Panc1 (cell line): ENCODE measurements around the gene GNG4. TPM values are rescaled to one million over a fixed set of nuclear protein-coding genes. Genes with fewer than 3 reads are reported as not detected.
A peak's percentile ranks its signal among the peaks of the same experiment; 100 is the strongest.

Experiments used
- ATAC-seq: fragments of 200-7000 bp; cut with Tn5 transposase; 2 replicates; pipeline ENCODE4 v1.9.1; 2020; ENCODE audit warnings: mild to moderate bottlenecking, moderate library complexity
- BruUV-seq: library from RNA; stranded (reverse); fragments of 400-500 nt; replicated peaks from 2 replicates; lab custom pipeline; 2021; lab: Mats Ljungman, UMichigan
- CTCF ChIA-PET: fragments of 300-600 bp; sonication (Branson Sonifier 250); formaldehyde crosslinking; loops from one replicate; lab custom pipeline; 2022; ENCODE audit warnings: antibody characterized with exemption; lab: Charles Lee
- POLR2A ChIA-PET: fragments of 300-600 bp; sonication (Branson Sonifier 250); formaldehyde crosslinking; loops from one replicate; lab custom pipeline; 2022; ENCODE audit warnings: antibody characterized with exemption; lab: Charles Lee
- DNase-seq: peaks from one replicate; pipeline ENCODE4 v3.0.0-alpha.2; 2010; ENCODE audit warnings: low read depth, low spot score
- H3K27ac ChIP-seq: 2 replicates; pipeline ENCODE4 v1.5.1; 2011; ENCODE audit warnings: mild to moderate bottlenecking, low read length, inconsistent platforms
- H3K27me3 ChIP-seq: fragments of 200-500 bp; sonication (Bioruptor generic); 2 replicates; pipeline ENCODE4 v1.6.0; 2014; ENCODE audit warnings: low read length, inconsistent platforms; ENCODE audit not compliant: control insufficient read depth, insufficient read depth
- H3K36me3 ChIP-seq: fragments of 200-500 bp; sonication (Bioruptor generic); 2 replicates; pipeline ENCODE4 v1.5.1; 2014; ENCODE audit warnings: inconsistent platforms, mild to moderate bottlenecking, low read length, moderate library complexity; ENCODE audit not compliant: control insufficient read depth, insufficient read depth
- H3K4me1 ChIP-seq: 2 replicates; pipeline ENCODE4 v1.5.1; 2011; ENCODE audit warnings: inconsistent platforms, mild to moderate bottlenecking, low read length, moderate library complexity; ENCODE audit not compliant: control insufficient read depth, insufficient read depth
- H3K4me3 ChIP-seq, 2 experiments: 2 replicates each; pipeline ENCODE4 v1.5.1; 2011 to 2012; ENCODE audit warnings: low read depth in 2 of 2, low read length in 2 of 2, mild to moderate bottlenecking in 2 of 2, inconsistent platforms in 1 of 2, moderate library complexity in 1 of 2
- H3K9me3 ChIP-seq: fragments of 200-500 bp; sonication (Bioruptor generic); 2 replicates; pipeline ENCODE4 v1.5.1; 2014; ENCODE audit warnings: low read depth, mild to moderate bottlenecking, inconsistent platforms, low read length, moderate library complexity; ENCODE audit not compliant: control insufficient read depth, insufficient read depth
- POLR2AphosphoS5 ChIP-seq: IDR thresholded peaks from 2 replicates; pipeline ENCODE4 v1.6.1; 2012; ENCODE audit warnings: mild to moderate bottlenecking, low read depth, low read length, moderate library complexity
- SIN3A ChIP-seq: IDR thresholded peaks from 2 replicates; pipeline ENCODE4 v1.6.1; 2012; ENCODE audit warnings: low read depth, mild to moderate bottlenecking, low read length, moderate library complexity, borderline replicate concordance; ENCODE audit not compliant: insufficient read depth
- TCF7L2 ChIP-seq: IDR thresholded peaks from 2 replicates; pipeline ENCODE4 v1.6.1; 2011; ENCODE audit warnings: mild to moderate bottlenecking, low read depth, low read length, inconsistent platforms
- in situ Hi-C: cut with HindIII; loops from 2 replicates; pipeline ENCODE4 v1.10.0; 2016; ENCODE audit warnings: low sequenced_read_pairs, low pct_unique_long_range_greater_than_20kb
- intact Hi-C: fragments of 100-400 bp; cut with micrococcal nuclease; formaldehyde crosslinking; loops from one replicate; pipeline ENCODE4 v1.10.0; 2022; ENCODE audit not compliant: unreplicated experiment
- total RNA-seq: library from RNA; stranded (reverse); gene quantifications from one replicate; pipeline ENCODE4 v1.2.1, GENCODE V29; 2021; ENCODE audit not compliant: unreplicated experiment
- TF ChIP-seq, protein P1 (sequence below): fragments of 450-650 bp; IDR thresholded peaks from 2 replicates; pipeline ENCODE4 v1.5.1; 2017; ENCODE audit warnings: mild to moderate bottlenecking
- TF ChIP-seq, protein P2 (sequence below), 2 experiments: IDR thresholded peaks; 2 replicates each; pipeline ENCODE4 v1.6.1; 2011 to 2012; ENCODE audit warnings: low read depth in 2 of 2, control low read depth in 1 of 2, low read length in 1 of 2, mild to moderate bottlenecking in 1 of 2, moderate library complexity in 1 of 2; ENCODE audit not compliant: insufficient read depth in 1 of 2

Gene GNG4
- total RNA-seq, 1 experiment from 2014 or later, result 1.1 TPM

DNA sequence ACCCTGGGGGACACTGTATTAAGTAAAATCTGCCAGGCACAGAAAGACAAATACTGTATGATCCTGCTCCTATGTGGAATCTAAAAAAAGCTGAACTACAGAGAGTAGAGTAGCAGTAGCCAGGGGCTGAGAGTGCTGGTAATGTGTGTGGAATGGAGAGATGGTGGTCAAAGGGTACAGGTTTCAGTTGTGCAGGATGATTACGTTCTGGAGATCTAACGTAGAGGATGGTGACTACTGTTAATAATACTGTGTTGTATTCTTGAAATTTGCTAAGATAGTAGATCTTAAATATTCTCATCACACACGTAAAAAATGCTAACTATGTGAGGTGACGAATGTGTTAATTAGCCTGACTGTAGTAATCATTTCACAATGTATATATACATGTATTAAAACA is 39.8 kb upstream of the GNG4 start:
- no peaks in the 10 kb centered on the region for H3K27me3 ChIP-seq
- no TSS peak for BruUV-seq
- no peaks in the 10 kb centered on the region for H3K9me3 ChIP-seq
- POLR2A ChIA-PET, result no interaction called here
- no peak overlapping the region for H3K27ac ChIP-seq
- CTCF ChIA-PET, result no interaction called here
- no peak for TF ChIP-seq TCF7L2
- DNase-seq (no peak), ATAC-seq (no peak)
- H3K4me1 ChIP-seq, result no peaks in the 10 kb centered on the region
- peaks cover 8% of the 10 kb centered on the region for H3K36me3 ChIP-seq
- intact Hi-C loops (no loop called here), in situ Hi-C loops (no loop called here)
- H3K4me3 ChIP-seq, result no peak overlapping the region

DNA sequence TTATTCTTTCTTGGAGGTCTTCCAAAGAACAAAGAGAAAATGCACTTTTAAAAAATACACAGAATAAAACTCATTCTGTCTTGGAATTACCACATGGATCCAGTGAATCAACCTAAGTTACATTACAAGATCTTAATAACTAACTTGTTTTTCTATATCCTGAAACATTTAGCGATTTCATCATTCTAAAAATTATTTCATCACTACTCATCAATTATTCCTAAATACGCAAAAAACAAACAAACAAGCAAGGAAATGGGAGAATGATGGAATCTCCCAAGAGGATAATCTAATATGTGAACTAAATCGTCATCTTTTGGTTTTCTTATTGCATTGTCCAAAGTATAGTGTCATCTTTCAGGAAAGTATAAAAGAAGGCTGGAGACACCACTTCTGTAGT is 38.5 kb upstream of the GNG4 start:
- no peak for DNase-seq
- H3K9me3 ChIP-seq, result no peaks in the 10 kb centered on the region
- BruUV-seq, result TSS peak; percentile 23
- in situ Hi-C loops, result no loop called here
- CTCF ChIA-PET, result no interaction called here
- no peaks in the 10 kb centered on the region for H3K4me1 ChIP-seq
- intact Hi-C loops, result no loop called here
- no peak for TF ChIP-seq TCF7L2
- TF ChIP-seq, protein P1, sequence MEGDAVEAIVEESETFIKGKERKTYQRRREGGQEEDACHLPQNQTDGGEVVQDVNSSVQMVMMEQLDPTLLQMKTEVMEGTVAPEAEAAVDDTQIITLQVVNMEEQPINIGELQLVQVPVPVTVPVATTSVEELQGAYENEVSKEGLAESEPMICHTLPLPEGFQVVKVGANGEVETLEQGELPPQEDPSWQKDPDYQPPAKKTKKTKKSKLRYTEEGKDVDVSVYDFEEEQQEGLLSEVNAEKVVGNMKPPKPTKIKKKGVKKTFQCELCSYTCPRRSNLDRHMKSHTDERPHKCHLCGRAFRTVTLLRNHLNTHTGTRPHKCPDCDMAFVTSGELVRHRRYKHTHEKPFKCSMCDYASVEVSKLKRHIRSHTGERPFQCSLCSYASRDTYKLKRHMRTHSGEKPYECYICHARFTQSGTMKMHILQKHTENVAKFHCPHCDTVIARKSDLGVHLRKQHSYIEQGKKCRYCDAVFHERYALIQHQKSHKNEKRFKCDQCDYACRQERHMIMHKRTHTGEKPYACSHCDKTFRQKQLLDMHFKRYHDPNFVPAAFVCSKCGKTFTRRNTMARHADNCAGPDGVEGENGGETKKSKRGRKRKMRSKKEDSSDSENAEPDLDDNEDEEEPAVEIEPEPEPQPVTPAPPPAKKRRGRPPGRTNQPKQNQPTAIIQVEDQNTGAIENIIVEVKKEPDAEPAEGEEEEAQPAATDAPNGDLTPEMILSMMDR, result no peak
- no peak for TF ChIP-seq SIN3A
- TF ChIP-seq, protein P2, sequence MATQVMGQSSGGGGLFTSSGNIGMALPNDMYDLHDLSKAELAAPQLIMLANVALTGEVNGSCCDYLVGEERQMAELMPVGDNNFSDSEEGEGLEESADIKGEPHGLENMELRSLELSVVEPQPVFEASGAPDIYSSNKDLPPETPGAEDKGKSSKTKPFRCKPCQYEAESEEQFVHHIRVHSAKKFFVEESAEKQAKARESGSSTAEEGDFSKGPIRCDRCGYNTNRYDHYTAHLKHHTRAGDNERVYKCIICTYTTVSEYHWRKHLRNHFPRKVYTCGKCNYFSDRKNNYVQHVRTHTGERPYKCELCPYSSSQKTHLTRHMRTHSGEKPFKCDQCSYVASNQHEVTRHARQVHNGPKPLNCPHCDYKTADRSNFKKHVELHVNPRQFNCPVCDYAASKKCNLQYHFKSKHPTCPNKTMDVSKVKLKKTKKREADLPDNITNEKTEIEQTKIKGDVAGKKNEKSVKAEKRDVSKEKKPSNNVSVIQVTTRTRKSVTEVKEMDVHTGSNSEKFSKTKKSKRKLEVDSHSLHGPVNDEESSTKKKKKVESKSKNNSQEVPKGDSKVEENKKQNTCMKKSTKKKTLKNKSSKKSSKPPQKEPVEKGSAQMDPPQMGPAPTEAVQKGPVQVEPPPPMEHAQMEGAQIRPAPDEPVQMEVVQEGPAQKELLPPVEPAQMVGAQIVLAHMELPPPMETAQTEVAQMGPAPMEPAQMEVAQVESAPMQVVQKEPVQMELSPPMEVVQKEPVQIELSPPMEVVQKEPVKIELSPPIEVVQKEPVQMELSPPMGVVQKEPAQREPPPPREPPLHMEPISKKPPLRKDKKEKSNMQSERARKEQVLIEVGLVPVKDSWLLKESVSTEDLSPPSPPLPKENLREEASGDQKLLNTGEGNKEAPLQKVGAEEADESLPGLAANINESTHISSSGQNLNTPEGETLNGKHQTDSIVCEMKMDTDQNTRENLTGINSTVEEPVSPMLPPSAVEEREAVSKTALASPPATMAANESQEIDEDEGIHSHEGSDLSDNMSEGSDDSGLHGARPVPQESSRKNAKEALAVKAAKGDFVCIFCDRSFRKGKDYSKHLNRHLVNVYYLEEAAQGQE (IDR thresholded peaks at IDR 0.05; ENCODE audit: insufficient read depth in 1 of 2, low read depth in 2 of 2, low read length in 1 of 2), result no peak
- no peak for TF ChIP-seq POLR2AphosphoS5
- no peaks in the 10 kb centered on the region for H3K27me3 ChIP-seq
- H3K36me3 ChIP-seq, result peaks cover 8% of the 10 kb centered on the region
- no peak overlapping the region for H3K4me3 ChIP-seq
- POLR2A ChIA-PET, result no interaction called here
- no peak for ATAC-seq
- H3K27ac ChIP-seq, result no peak overlapping the region

DNA sequence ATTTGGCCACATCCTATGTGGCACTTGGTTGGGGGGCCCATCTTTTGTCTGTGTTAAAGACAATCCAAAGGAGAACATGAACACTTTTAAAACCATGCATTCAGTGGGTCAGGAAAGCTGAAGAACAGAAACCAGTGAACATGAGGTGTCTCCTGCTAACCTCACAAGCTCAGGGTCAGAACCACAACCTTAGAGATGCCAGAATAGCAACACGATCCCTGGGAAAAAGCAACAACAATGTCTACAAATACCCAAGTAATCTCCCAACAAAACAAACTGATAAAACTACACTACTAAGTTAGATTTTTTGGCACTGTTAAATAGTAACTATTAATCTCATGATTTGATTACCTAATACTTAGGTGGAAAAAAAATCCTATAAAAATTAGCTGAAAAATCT is 34.1 kb upstream of the GNG4 start:
- DNase-seq, result no peak
- ChIA-PET CTCF (no interaction called here), POLR2A (no interaction called here)
- ATAC-seq, result no peak
- Histone ChIP-seq H3K27ac (no peak overlapping the region), H3K36me3 (peaks cover 3% of the 10 kb centered on the region; the same call in 1 of the 2 replicates), H3K4me3 (no peak overlapping the region), H3K27me3 (no peaks in the 10 kb centered on the region), H3K9me3 (no peaks in the 10 kb centered on the region), H3K4me1 (no peaks in the 10 kb centered on the region)
- in situ Hi-C loops, result no loop called here
- intact Hi-C loops, result no loop called here
- TF ChIP-seq, protein P1, result no peak
- TF ChIP-seq SIN3A (no peak), POLR2AphosphoS5 (no peak), TCF7L2 (no peak)
- TF ChIP-seq, protein P2 (IDR thresholded peaks at IDR 0.05; ENCODE audit: insufficient read depth in 1 of 2, low read depth in 2 of 2, low read length in 1 of 2), result no peak
- BruUV-seq, result no TSS peak
